Chondrocyte (in vitro differentiated cells): Measurements from ENCODE around the gene VAMP2. TPM values are rescaled to one million over a fixed set of nuclear protein-coding genes. Genes with fewer than 3 reads are reported as not detected.
A peak's percentile ranks its signal among the peaks of the same experiment; 100 is the strongest.

Source experiments
- DNase-seq: peaks from one replicate; pipeline ENCODE4 v3.0.0; 2021; ENCODE audit warnings: mixed read lengths, low spot score
- H3K27ac Mint-ChIP-seq: one replicate; pipeline ENCODE4 v1.8.0; 2021; ENCODE audit warnings: mild to moderate bottlenecking, moderate library complexity, mixed read lengths; ENCODE audit not compliant: unreplicated experiment
- H3K27me3 Mint-ChIP-seq: 2 replicates; pipeline ENCODE4 v1.8.0; 2021; ENCODE audit warnings: low read depth, mixed read lengths
- H3K36me3 Mint-ChIP-seq: 2 replicates; pipeline ENCODE4 v1.8.0; 2021; ENCODE audit warnings: low read depth, mixed read lengths
- H3K4me1 Mint-ChIP-seq: 2 replicates; pipeline ENCODE4 v1.8.0; 2021; ENCODE audit warnings: low read depth, mild to moderate bottlenecking, mixed read lengths
- H3K4me3 Mint-ChIP-seq: one replicate; pipeline ENCODE4 v1.8.0; 2021; ENCODE audit warnings: mild to moderate bottlenecking, moderate library complexity, mixed read lengths; ENCODE audit not compliant: unreplicated experiment
- H3K9me3 Mint-ChIP-seq: 2 replicates; pipeline ENCODE4 v1.8.0; 2021; ENCODE audit warnings: low read depth, mixed read lengths
- CTCF ChIP-seq: fragments of 200-600 bp; sonication (generic); IDR thresholded peaks from 2 replicates; pipeline ENCODE4 v1.5.0; 2021; ENCODE audit warnings: antibody characterized with exemption, mild to moderate bottlenecking, moderate library complexity
- microRNA-seq: library from miRNA; unstranded; fragments of <30 nt; microRNA quantifications from one replicate; pipeline ENCODE4 v1.2.0, GENCODE V29; 2020; ENCODE audit warnings: borderline number of aligned reads
- total RNA-seq: library from RNA; stranded (reverse); gene quantifications from 3 replicates; pipeline ENCODE4 v1.2.1, GENCODE V29; 2021

The VAMP2 gene
- total RNA-seq, 1 donor from 2014 or later: 45.4 TPM

GRCh38 chr17:8110456-8110804, 52.3 kb downstream of the VAMP2 start:
- peaks cover 6% of the 10 kb centered on the region for H3K4me1 Mint-ChIP-seq
- H3K27ac Mint-ChIP-seq: no peak overlapping the region
- H3K36me3 Mint-ChIP-seq: no peaks in the 10 kb centered on the region
- no peak for DNase-seq
- TF ChIP-seq CTCF: peak; percentile 39
- no peaks in the 10 kb centered on the region for H3K9me3 Mint-ChIP-seq
- peaks cover 42% of the 10 kb centered on the region for H3K27me3 Mint-ChIP-seq
- no peak overlapping the region for H3K4me3 Mint-ChIP-seq

GRCh38 chr17:8109661-8110455, 52.9 kb downstream of the VAMP2 start:
- DNase-seq: no peak
- Mint-ChIP-seq H3K9me3 (no peaks in the 10 kb centered on the region), H3K27ac (no peak overlapping the region), H3K4me3 (no peak overlapping the region), H3K4me1 (peaks cover 6% of the 10 kb centered on the region), H3K27me3 (peaks cover 39% of the 10 kb centered on the region), H3K36me3 (no peaks in the 10 kb centered on the region)
- peak; percentile 86 for TF ChIP-seq CTCF

Small RNA genes lying within 50 kb of the gene (microRNA-seq; reads per million reads assigned to microRNA genes)
- gene MIR4521 (27.7 reads per million, percentile 42 among the genes with 10 or more reads in this experiment), gene MIR6883 (not detected)

Other genes starting within 250 kb of the VAMP2 start
- 1.6 to 2.2 TPM (median 1.8 TPM) in 3 replicates for gene RNF227, start 246.7 kb downstream of the VAMP2 start, total RNA-seq
- gene KCNAB3, start 233.1 kb downstream of the VAMP2 start, total RNA-seq: 1.9 to 3.2 TPM (median 2.3 TPM) in 3 replicates
- 113 to 135 TPM (median 121 TPM) in 3 replicates for gene TRAPPC1, start 231.0 kb downstream of the VAMP2 start, total RNA-seq
- 28.7 to 29.2 TPM (median 29.2 TPM) in 3 replicates for gene CNTROB, start 230.7 kb downstream of the VAMP2 start, total RNA-seq
- not detected in 3 replicates for gene GUCY2D, start 160.3 kb downstream of the VAMP2 start, total RNA-seq
- gene ALOX15B, start 123.9 kb downstream of the VAMP2 start, total RNA-seq: not detected in 3 replicates
- gene ALOX12B, start 75.2 kb downstream of the VAMP2 start, total RNA-seq: 0.17 TPM in 1 of 3 replicates, not detected in the others
- gene ALOXE3, start 44.4 kb downstream of the VAMP2 start, total RNA-seq: 0.12 to 0.13 TPM (median 0.12 TPM) in 3 replicates
- 0.51 to 1.5 TPM (median 0.70 TPM) in 3 replicates for gene HES7, start 38.8 kb downstream of the VAMP2 start, total RNA-seq
- gene PER1, start 10.5 kb downstream of the VAMP2 start, total RNA-seq: 68.0 to 87.6 TPM (median 75.9 TPM) in 3 replicates
- gene TMEM107, start 13.4 kb upstream of the VAMP2 start, total RNA-seq: 7.8 to 12.1 TPM (median 8.4 TPM) in 3 replicates
- 5.5 to 8.6 TPM (median 8.2 TPM) in 3 replicates for gene BORCS6, start 27.2 kb upstream of the VAMP2 start, total RNA-seq
- gene AURKB, start 47.6 kb upstream of the VAMP2 start, total RNA-seq: 8.6 to 14.1 TPM (median 8.9 TPM) in 3 replicates
- gene CTC1, start 85.1 kb upstream of the VAMP2 start, total RNA-seq: 19.9 to 28.7 TPM (median 22.1 TPM) in 3 replicates
- 30.2 to 52.1 TPM (median 32.7 TPM) in 3 replicates for gene PFAS, start 86.3 kb upstream of the VAMP2 start, total RNA-seq
- 19.8 to 24.5 TPM (median 21.2 TPM) in 3 replicates for gene RANGRF, start 125.7 kb upstream of the VAMP2 start, total RNA-seq
- 4.2 to 8.4 TPM (median 5.5 TPM) in 3 replicates for gene SLC25A35, start 132.5 kb upstream of the VAMP2 start, total RNA-seq
- not detected in 3 replicates for gene ARHGEF15, start 147.3 kb upstream of the VAMP2 start, total RNA-seq
- not detected in 3 replicates for gene ODF4, start 176.9 kb upstream of the VAMP2 start, total RNA-seq
- 1,065 to 1,130 TPM (median 1,086 TPM) in 3 replicates for gene RPL26, start 220.2 kb upstream of the VAMP2 start, total RNA-seq
- not detected in 3 replicates for gene RNF222, start 234.9 kb upstream of the VAMP2 start, total RNA-seq